GM10248 (cell line): Measurements from ENCODE around the gene ATG2B.

Experiments
- CTCF ChIA-PET: fragments of 300-600 bp; sonication (Branson Sonifier 250); formaldehyde crosslinking; extraction: SDS; loops from one replicate; lab custom pipeline; 2021; ENCODE audit warnings: antibody characterized with exemption; lab: Yijun Ruan, JAX
- POLR2A ChIA-PET: fragments of 350-650 bp; sonication (Branson Sonifier 250); formaldehyde crosslinking; extraction: SDS; loops from one replicate; lab custom pipeline; 2020; ENCODE audit warnings: antibody characterized with exemption; lab: Yijun Ruan, JAX
- DNase-seq: peaks from one replicate; pipeline ENCODE4 v3.0.0; 2012; ENCODE audit errors: extremely low spot score
- CTCF ChIP-seq: IDR thresholded peaks from 2 replicates; pipeline ENCODE4 v1.5.1; 2012; ENCODE audit warnings: mild to moderate bottlenecking, low read depth; ENCODE audit errors: extremely low read depth, missing control alignments, control extremely low read depth

Gene ATG2B

GRCh38 chr14:96383445-96383844 lies 20.3 kb upstream of the ATG2B start:
- no peak for TF ChIP-seq CTCF
- DNase-seq: no peak
- CTCF ChIA-PET: no interaction called here
- POLR2A ChIA-PET: no interaction called here

DNA sequence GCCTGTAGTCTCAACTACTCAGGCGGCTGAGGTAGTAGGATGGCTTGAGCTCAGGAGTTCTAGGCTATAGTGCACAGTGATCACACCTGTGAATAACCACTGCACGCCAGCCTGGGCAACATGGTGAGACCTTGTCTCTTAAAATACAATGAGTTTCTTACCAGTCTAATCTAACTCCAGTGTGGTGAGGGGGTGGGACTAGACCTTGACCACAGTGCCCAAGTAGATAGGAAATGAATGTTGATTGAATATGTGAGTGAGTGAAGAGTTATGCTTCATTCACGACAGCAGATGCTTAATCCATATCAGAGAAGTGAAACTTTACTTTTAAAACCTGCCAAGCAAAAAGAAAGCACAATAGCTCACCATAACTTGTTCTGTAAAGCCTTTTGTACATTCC lies 17.6 kb upstream of the ATG2B start:
- POLR2A ChIA-PET: no interaction called here
- CTCF ChIA-PET: interaction anchor here (1.0 to 3.3 kb wide), 9 partner anchors 8 to 665 kb away, joined by 3 to 19 read pairs (median 5); no protein-coding TSS in a partner anchor
- no peak for DNase-seq
- no peak for TF ChIP-seq CTCF

GRCh38 chr14:96376093-96376492 lies 13.0 kb upstream of the ATG2B start:
- ChIA-PET CTCF (no interaction called here), POLR2A (no interaction called here)
- no peak for TF ChIP-seq CTCF
- no peak for DNase-seq

GRCh38 chr14:96373538-96373937 lies 10.4 kb upstream of the ATG2B start:
- TF ChIP-seq CTCF: no peak
- no peak for DNase-seq
- POLR2A ChIA-PET: no interaction called here
- CTCF ChIA-PET: interaction anchor here (0.9 kb wide), 1 partner anchor 11 kb away, joined by 3 read pairs; no protein-coding TSS in a partner anchor

GRCh38 chr14:96370528-96370927 lies 7.4 kb upstream of the ATG2B start:
- CTCF ChIA-PET: interaction anchor here (1.0 to 1.8 kb wide), 2 partner anchors 9 to 16 kb away, joined by 4 to 6 read pairs; no protein-coding TSS in a partner anchor
- POLR2A ChIA-PET: no interaction called here
- no peak for TF ChIP-seq CTCF

GRCh38 chr14:96368534-96368933 lies 5.4 kb upstream of the ATG2B start:
- no peak for DNase-seq
- POLR2A ChIA-PET: no interaction called here
- TF ChIP-seq CTCF: no peak
- CTCF ChIA-PET: interaction anchor here (0.6 to 3.5 kb wide), 2 partner anchors 12 to 28 kb away, joined by 3 to 19 read pairs; no protein-coding TSS in a partner anchor

More at GRCh38 chr14:96370528-96370927, 7.4 kb upstream of the ATG2B start:
- no peak for DNase-seq

DNA sequence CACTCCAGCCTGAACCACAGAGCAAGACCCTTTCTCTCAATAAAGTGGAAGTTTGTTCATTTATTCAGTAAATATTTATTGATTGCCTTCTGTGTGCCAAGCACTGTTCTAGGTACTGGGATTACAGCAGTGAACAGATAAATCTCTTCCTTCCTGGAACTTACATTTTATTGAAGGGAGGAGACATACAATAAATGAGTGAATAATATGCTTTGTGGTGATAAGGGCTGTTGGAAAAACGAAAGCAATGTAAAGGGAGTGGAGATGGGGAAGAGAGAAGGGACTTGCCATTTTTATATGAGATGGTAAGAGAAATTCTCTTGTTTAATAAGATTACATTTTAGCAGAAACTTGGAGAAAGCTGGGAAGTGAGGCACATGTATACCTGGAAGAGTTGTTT lies 1.8 kb upstream of the ATG2B start:
- DNase-seq: no peak
- CTCF ChIA-PET: no interaction called here
- TF ChIP-seq CTCF: no peak
- POLR2A ChIA-PET: no interaction called here
